IMR-90 (cell line): ENCODE measurements around the gene ARHGAP8. TPM values are rescaled to one million over a fixed set of nuclear protein-coding genes. Genes with fewer than 3 reads are reported as not detected.

Experiments used
- ATAC-seq: fragments of 200-7000 bp; cut with Tn5 transposase; 2 replicates; pipeline ENCODE4 v1.9.1; 2020; ENCODE audit warnings: low read depth, mild to moderate bottlenecking, moderate library complexity
- BruUV-seq: library from RNA; stranded (reverse); fragments of 400-500 nt; replicated peaks from 2 replicates; lab custom pipeline; 2021; lab: Mats Ljungman, UMichigan
- CTCF ChIA-PET: fragments of 300-600 bp; formaldehyde crosslinking; extraction: SDS; loops from one replicate; lab custom pipeline; 2021; ENCODE audit warnings: antibody characterized with exemption; lab: Yijun Ruan, JAX
- POLR2A ChIA-PET: fragments of 300-600 bp; sonication (Branson Sonifier 250); formaldehyde crosslinking; loops from one replicate; lab custom pipeline; 2022; ENCODE audit warnings: antibody characterized with exemption; ENCODE audit not compliant: unreplicated experiment; lab: Charles Lee
- DNase-seq: peaks from one replicate; pipeline ENCODE4 v3.0.0; 2013
- H2AFZ ChIP-seq: replicated peaks from 2 replicates; pipeline ENCODE3; 2013; ENCODE audit warnings: low read length, mild to moderate bottlenecking; ENCODE audit not compliant: poor library complexity
- H2AK5ac ChIP-seq: 2 replicates; pipeline ENCODE4 v1.6.1; 2013; ENCODE audit warnings: low read depth, low read length, inconsistent platforms
- H2AK9ac ChIP-seq: replicated peaks from 2 replicates; pipeline ENCODE3; 2013; ENCODE audit warnings: mild to moderate bottlenecking, low read depth, low read length, moderate library complexity; ENCODE audit not compliant: poor library complexity
- H2BK120ac ChIP-seq: 2 replicates; pipeline ENCODE4 v1.6.1; 2013; ENCODE audit warnings: low read depth, low read length, inconsistent platforms
- H2BK15ac ChIP-seq: 3 replicates; pipeline ENCODE4 v1.6.1; 2013; ENCODE audit warnings: low read depth, low read length, inconsistent platforms
- H2BK20ac ChIP-seq: 2 replicates; pipeline ENCODE4 v1.6.1; 2013; ENCODE audit warnings: low read depth, mild to moderate bottlenecking, inconsistent platforms, low read length, moderate library complexity
- H2BK5ac ChIP-seq: 2 replicates; pipeline ENCODE4 v1.6.1; 2013; ENCODE audit warnings: mild to moderate bottlenecking, low read depth, low read length, inconsistent platforms; ENCODE audit not compliant: poor library complexity, severe bottlenecking
- H3K14ac ChIP-seq: replicated peaks from 2 replicates; pipeline ENCODE4 v1.6.1; 2013; ENCODE audit warnings: low read depth, low read length, inconsistent platforms
- H3K18ac ChIP-seq: 2 replicates; pipeline ENCODE4 v1.6.1; 2013; ENCODE audit warnings: low read depth, low read length, control low read depth
- H3K23ac ChIP-seq: 2 replicates; pipeline ENCODE4 v1.6.1; 2013; ENCODE audit warnings: low read depth, low read length, inconsistent platforms
- H3K27ac ChIP-seq: 2 replicates; pipeline ENCODE4 v1.5.1; 2013; ENCODE audit warnings: mild to moderate bottlenecking, control low read depth, low read length; ENCODE audit not compliant: insufficient read depth
- H3K27me3 ChIP-seq: 2 replicates; pipeline ENCODE4 v1.6.1; 2013; ENCODE audit warnings: low read length; ENCODE audit not compliant: control insufficient read depth, insufficient read depth
- H3K36me3 ChIP-seq: 2 replicates; pipeline ENCODE4 v1.6.1; 2013; ENCODE audit warnings: low read length, mixed read lengths; ENCODE audit not compliant: control insufficient read depth, insufficient read depth
- H3K4ac ChIP-seq: 2 replicates; pipeline ENCODE4 v1.6.1; 2013; ENCODE audit warnings: low read depth, low read length, inconsistent platforms
- H3K4me1 ChIP-seq: 2 replicates; pipeline ENCODE4 v1.6.1; 2013; ENCODE audit warnings: low read length, mixed read lengths; ENCODE audit not compliant: control insufficient read depth, insufficient read depth
- H3K4me2 ChIP-seq: 2 replicates; pipeline ENCODE4 v1.6.1; 2013; ENCODE audit warnings: low read depth, mild to moderate bottlenecking, control low read depth, low read length, moderate library complexity
- H3K4me3 ChIP-seq: 2 replicates; pipeline ENCODE4 v1.5.1; 2013; ENCODE audit warnings: low read depth, mild to moderate bottlenecking, control low read depth, low read length, moderate library complexity; ENCODE audit not compliant: insufficient read depth
- H3K56ac ChIP-seq: 2 replicates; pipeline ENCODE4 v1.6.1; 2013; ENCODE audit warnings: low read length, inconsistent platforms; ENCODE audit not compliant: insufficient read depth; ENCODE audit errors: extremely low read depth
- H3K79me1 ChIP-seq, 2 experiments: 2 replicates each; pipeline ENCODE4 v1.6.1; 2013; ENCODE audit warnings: low read length in 2 of 2, inconsistent platforms in 1 of 2, low read depth in 1 of 2
- H3K9ac ChIP-seq: 2 replicates; pipeline ENCODE4 v1.6.1; 2013; ENCODE audit warnings: low read depth, low read length, control low read depth
- H3K9me1 ChIP-seq: 2 replicates; pipeline ENCODE4 v1.6.1; 2013; ENCODE audit warnings: low read length, inconsistent platforms; ENCODE audit not compliant: insufficient read depth
- H3K9me3 ChIP-seq: 2 replicates; pipeline ENCODE4 v1.6.1; 2013; ENCODE audit warnings: low read length; ENCODE audit not compliant: control insufficient read depth, insufficient read depth
- H4K20me1 ChIP-seq: 2 replicates; pipeline ENCODE4 v1.6.1; 2013; ENCODE audit warnings: low read length, inconsistent platforms; ENCODE audit not compliant: insufficient read depth
- H4K5ac ChIP-seq: 2 replicates; pipeline ENCODE4 v1.6.1; 2013; ENCODE audit warnings: mild to moderate bottlenecking, low read depth, low read length, control low read depth
- H4K8ac ChIP-seq, 2 experiments: 2 replicates each; pipeline ENCODE4 v1.6.1; 2013; ENCODE audit warnings: low read depth in 2 of 2, low read length in 2 of 2, control low read depth in 1 of 2, inconsistent platforms in 1 of 2
- H4K91ac ChIP-seq: 2 replicates; pipeline ENCODE4 v1.6.1; 2013; ENCODE audit warnings: low read depth, low read length, inconsistent platforms; ENCODE audit not compliant: insufficient read depth
- BHLHE40 ChIP-seq: fragments of 150-350 bp; IDR thresholded peaks from 2 replicates; pipeline ENCODE4 v1.6.1; 2016; ENCODE audit warnings: mild to moderate bottlenecking, low read depth, low read length
- CEBPB ChIP-seq: IDR thresholded peaks from 2 replicates; pipeline ENCODE4 v1.6.1; 2012; ENCODE audit warnings: low read depth, low read length, improper control_type of control experiment
- CHD1 ChIP-seq: IDR thresholded peaks from 2 replicates; pipeline ENCODE4 v1.6.1; 2012; ENCODE audit warnings: low read depth, low read length, improper control_type of control experiment
- FOS ChIP-seq: fragments of 150-350 bp; IDR thresholded peaks from 2 replicates; pipeline ENCODE4 v1.6.1; 2016; ENCODE audit warnings: low read depth, low read length
- MXI1 ChIP-seq: IDR thresholded peaks from 2 replicates; pipeline ENCODE4 v1.6.1; 2012; ENCODE audit warnings: low read depth, mild to moderate bottlenecking, low read length, moderate library complexity, borderline replicate concordance
- NFE2L2 ChIP-seq: fragments of 150-350 bp; IDR thresholded peaks from 2 replicates; pipeline ENCODE4 v1.6.1; 2016; ENCODE audit warnings: low read depth, mild to moderate bottlenecking, low read length
- RAD21 ChIP-seq: IDR thresholded peaks from 2 replicates; pipeline ENCODE4 v1.6.1; 2012; ENCODE audit warnings: low read length, improper control_type of control experiment
- RCOR1 ChIP-seq: IDR thresholded peaks from 2 replicates; pipeline ENCODE4 v1.6.1; 2012; ENCODE audit warnings: mild to moderate bottlenecking, low read length, improper control_type of control experiment; ENCODE audit not compliant: insufficient replicate concordance
- RFX5 ChIP-seq: IDR thresholded peaks from 2 replicates; pipeline ENCODE4 v1.8.0; 2012; ENCODE audit warnings: low read depth, mild to moderate bottlenecking, low read length, moderate library complexity
- WGBS, 2 experiments: methylation state at CpG; one replicate each; pipeline versions ENCODE4 v1.1.5 to v1.1.7; 2013; ENCODE audit warnings: missing lambda C conversion rate in 2 of 2; ENCODE audit not compliant: insufficient read length in 1 of 2; ENCODE audit errors: extremely low coverage in 2 of 2; 5-methylcytosine and 5-hydroxymethylcytosine counted together
- dilution Hi-C: fragments of 300-500 bp; cut with HindIII; formaldehyde crosslinking; loops from one replicate; pipeline ENCODE4 v1.14.3; 2018; ENCODE audit warnings: low sequenced_read_pairs; ENCODE audit not compliant: unreplicated experiment
- in situ Hi-C: fragments of 300-500 bp; cut with MboI; formaldehyde crosslinking; loops from 3 replicates; pipeline ENCODE4 v1.14.3; 2019; ENCODE audit warnings: low sequenced_read_pairs, inconsistent platforms, mixed read lengths
- intact Hi-C: fragments of 100-400 bp; cut with micrococcal nuclease; formaldehyde crosslinking; loops from 2 replicates; pipeline ENCODE4 v1.10.0; 2022
- polyA plus RNA-seq, 3 experiments: library from polyadenylated mRNA; depleted of rRNA; stranded (reverse); fragments of >200 nt; gene quantifications; 2 replicates each; pipeline ENCODE4 v1.2.3, GENCODE V29; 2012; ENCODE audit warnings: low replicate concordance in 1 of 3
- total RNA-seq: library from RNA; depleted of rRNA; stranded (reverse); fragments of >200 nt; gene quantifications from 2 replicates; pipeline ENCODE4 v1.2.3, GENCODE V29; 2012
- TF ChIP-seq, protein P1 (sequence below): fragments of 150-350 bp; IDR thresholded peaks from 2 replicates; pipeline ENCODE4 v1.6.1; 2016; ENCODE audit warnings: low read depth, mild to moderate bottlenecking, low read length, moderate library complexity, borderline replicate concordance

Gene ARHGAP8
- total and polyA plus RNA-seq, 2 of the 4 experiments (the other 2 are of a cell fraction), result 0.18 to 0.21 TPM

GRCh38 chr22:44860311-44860710, 107.9 kb downstream of the ARHGAP8 start:
- H3K56ac ChIP-seq, result no peak overlapping the region
- CTCF ChIA-PET, result no interaction called here
- H3K18ac ChIP-seq, result no peak overlapping the region
- no peak overlapping the region for H4K8ac ChIP-seq
- H2BK20ac ChIP-seq, result no peak overlapping the region
- no peak overlapping the region for H3K4me3 ChIP-seq
- no peak overlapping the region for H3K4ac ChIP-seq
- no peak overlapping the region for H4K5ac ChIP-seq
- H2BK120ac ChIP-seq, result no peak overlapping the region
- no peaks in the 10 kb centered on the region for H3K79me1 ChIP-seq
- H3K9me3 ChIP-seq, result no peaks in the 10 kb centered on the region
- ATAC-seq (no peak), DNase-seq (no peak)
- H3K27ac ChIP-seq, result no peak overlapping the region
- intact Hi-C loops, result no loop called here
- no peak overlapping the region for H3K23ac ChIP-seq
- no peaks in the 10 kb centered on the region for H3K9me1 ChIP-seq
- H2AK9ac ChIP-seq, result no peak overlapping the region
- no peak overlapping the region for H4K91ac ChIP-seq
- BruUV-seq, result no TSS peak
- dilution Hi-C loops, result no loop called here
- no peaks in the 10 kb centered on the region for H4K20me1 ChIP-seq
- no peak overlapping the region for H3K9ac ChIP-seq
- no peak overlapping the region for H2AFZ ChIP-seq
- H2BK5ac ChIP-seq, result no peak overlapping the region
- no peak overlapping the region for H2BK15ac ChIP-seq
- H3K36me3 ChIP-seq, result no peaks in the 10 kb centered on the region
- H3K27me3 ChIP-seq, result no peaks in the 10 kb centered on the region
- WGBS, 2 experiments, result 80% methylated on average over 3 of the region's 6 CpGs; no CpG with 5 or more reads in 1 of the 2 experiments
- in situ Hi-C loops, result no loop called here
- H3K4me2 ChIP-seq, result no peak overlapping the region
- no peak overlapping the region for H2AK5ac ChIP-seq
- POLR2A ChIA-PET, result no interaction called here
- H3K4me1 ChIP-seq, result no peaks in the 10 kb centered on the region
- no peak overlapping the region for H3K14ac ChIP-seq
- TF ChIP-seq RAD21, result no peak
- TF ChIP-seq RCOR1, result no peak
- no peak for TF ChIP-seq FOS
- no peak for TF ChIP-seq CEBPB
- no peak for TF ChIP-seq BHLHE40
- TF ChIP-seq CHD1, result no peak
- no peak for TF ChIP-seq NFE2L2
- TF ChIP-seq RFX5, result no peak
- TF ChIP-seq, protein P1, sequence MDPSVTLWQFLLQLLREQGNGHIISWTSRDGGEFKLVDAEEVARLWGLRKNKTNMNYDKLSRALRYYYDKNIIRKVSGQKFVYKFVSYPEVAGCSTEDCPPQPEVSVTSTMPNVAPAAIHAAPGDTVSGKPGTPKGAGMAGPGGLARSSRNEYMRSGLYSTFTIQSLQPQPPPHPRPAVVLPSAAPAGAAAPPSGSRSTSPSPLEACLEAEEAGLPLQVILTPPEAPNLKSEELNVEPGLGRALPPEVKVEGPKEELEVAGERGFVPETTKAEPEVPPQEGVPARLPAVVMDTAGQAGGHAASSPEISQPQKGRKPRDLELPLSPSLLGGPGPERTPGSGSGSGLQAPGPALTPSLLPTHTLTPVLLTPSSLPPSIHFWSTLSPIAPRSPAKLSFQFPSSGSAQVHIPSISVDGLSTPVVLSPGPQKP, result no peak
- TF ChIP-seq MXI1, result no peak
